Measurements from ENCODE around the gene BCAR1.

- TF ChIP-seq POLR2A (IDR thresholded peaks at IDR 0.05; ENCODE audit: low read length) (no peak), GATA1 (IDR thresholded peaks at IDR 0.05; ENCODE audit: low read depth, low read length) (no peak)
These were observed 833 bp upstream of the BCAR1 start for GRCh38 chr16:75252049-75252864.
